H1 (cell line): ENCODE data around the gene MUC4. TPM values are rescaled to one million over a fixed set of nuclear protein-coding genes. Genes with fewer than 3 reads are reported as not detected.

Experiments used
- CTCF ChIA-PET: fragments of 300-600 bp; sonication (Branson Sonifier 250); formaldehyde crosslinking; loops from one replicate; lab custom pipeline; 2021; ENCODE audit not compliant: partially characterized antibody; lab: Charles Lee
- POLR2A ChIA-PET: fragments of 300-600 bp; sonication (Branson Sonifier 250); formaldehyde crosslinking; loops from one replicate; lab custom pipeline; 2021; ENCODE audit warnings: inconsistent platforms; ENCODE audit not compliant: partially characterized antibody; lab: Charles Lee
- DNase-seq, 2 experiments: peaks; one replicate each; pipeline versions ENCODE4 v3.0.0 to v3.0.0-alpha.2; 2010 to 2022; ENCODE audit warnings: low spot score in 2 of 2, low read depth in 1 of 2, mixed read lengths in 1 of 2
- FAIRE-seq: peaks from 2 replicates; lab custom pipeline; 2011; peaks lifted over from hg19 to GRCh38; lab: Jason Lieb, UNC
- H2AFZ ChIP-seq: 2 replicates; pipeline ENCODE4 v1.8.1; 2012; ENCODE audit warnings: low read length, inconsistent platforms
- H2AK5ac ChIP-seq: 2 replicates; pipeline ENCODE4 v1.6.1; 2013; ENCODE audit warnings: low read depth, low read length
- H2BK120ac ChIP-seq: replicated peaks from 2 replicates; pipeline ENCODE3; 2013; ENCODE audit warnings: low read depth, low read length, inconsistent platforms
- H2BK12ac ChIP-seq: 2 replicates; pipeline ENCODE4 v1.6.1; 2013; ENCODE audit warnings: low read depth, low read length
- H2BK15ac ChIP-seq: 2 replicates; pipeline ENCODE4 v1.6.1; 2013; ENCODE audit warnings: low read length
- H2BK20ac ChIP-seq: 2 replicates; pipeline ENCODE4 v1.6.1; 2013; ENCODE audit warnings: low read length
- H2BK5ac ChIP-seq: 2 replicates; pipeline ENCODE4 v1.6.1; 2013; ENCODE audit warnings: low read depth, low read length
- H3K14ac ChIP-seq: 2 replicates; pipeline ENCODE4 v1.6.1; 2013; ENCODE audit warnings: inconsistent platforms; ENCODE audit not compliant: insufficient read length
- H3K18ac ChIP-seq: 2 replicates; pipeline ENCODE4 v1.6.1; 2013; ENCODE audit warnings: low read length; ENCODE audit errors: extremely low read depth
- H3K23ac ChIP-seq: 2 replicates; pipeline ENCODE4 v1.6.1; 2013; ENCODE audit warnings: inconsistent platforms; ENCODE audit not compliant: insufficient read length
- H3K23me2 ChIP-seq: 2 replicates; pipeline ENCODE4 v1.6.1; 2013; ENCODE audit warnings: low read depth, low read length
- H3K27ac ChIP-seq: 2 replicates; pipeline ENCODE4 v1.6.1; 2011; ENCODE audit warnings: low read depth, low read length, inconsistent platforms
- H3K27me3 ChIP-seq, 4 experiments: replicated peaks in 1 of 4; 1 replicate in 1 of 4; 2 replicates in 3 of 4; pipeline versions ENCODE4 v1.6.1 to v1.8.1; 2011 to 2013; ENCODE audit warnings: low read length in 3 of 4, mild to moderate bottlenecking in 3 of 4, inconsistent platforms in 2 of 4, mixed read lengths in 2 of 4, moderate library complexity in 1 of 4; ENCODE audit not compliant: control insufficient read depth in 3 of 4, insufficient read depth in 3 of 4; ENCODE audit errors: extremely low read depth in 1 of 4
- H3K36me3 ChIP-seq, 4 experiments: 2 replicates each; pipeline versions ENCODE4 v1.6.1 to v1.8.1; 2011 to 2013; ENCODE audit warnings: mild to moderate bottlenecking in 4 of 4, low read length in 3 of 4, moderate library complexity in 2 of 4, control low read depth in 1 of 4, inconsistent platforms in 1 of 4; ENCODE audit not compliant: insufficient read depth in 4 of 4, control insufficient read depth in 2 of 4
- H3K4ac ChIP-seq: replicated peaks from 2 replicates; pipeline ENCODE3; 2013; ENCODE audit warnings: low read length, low read depth, mixed read lengths, inconsistent platforms; ENCODE audit not compliant: insufficient read length
- H3K4me1 ChIP-seq, 4 experiments: replicated peaks in 1 of 4; 1 replicate in 1 of 4; 2 replicates in 3 of 4; pipeline versions ENCODE4 v1.6.1 to v1.8.1; 2011 to 2013; ENCODE audit warnings: low read length in 3 of 4, inconsistent platforms in 2 of 4, mixed read lengths in 1 of 4; ENCODE audit not compliant: insufficient read depth in 4 of 4, control insufficient read depth in 3 of 4
- H3K4me2 ChIP-seq, 2 experiments: 2 replicates each; pipeline versions ENCODE4 v1.6.1 to v1.8.1; 2011 to 2013; ENCODE audit warnings: low read depth in 2 of 2, low read length in 2 of 2, control low read depth in 1 of 2, inconsistent platforms in 1 of 2, mild to moderate bottlenecking in 1 of 2; ENCODE audit not compliant: insufficient read depth in 1 of 2
- H3K4me3 ChIP-seq, 4 experiments: fragments of 200-600, 300-600 bp in 1 of 4; sonication (generic), shearing (Covaris generic), sonication (Bioruptor Twin) in 1 of 4; 2 replicates each; pipeline versions ENCODE4 v1.5.1 to v1.8.1; 2011 to 2016; ENCODE audit warnings: low read length in 4 of 4, low read depth in 3 of 4, control low read depth in 2 of 4, inconsistent platforms in 2 of 4, mild to moderate bottlenecking in 2 of 4, mixed read lengths in 1 of 4, moderate library complexity in 1 of 4; ENCODE audit not compliant: insufficient read depth in 2 of 4; ENCODE audit errors: extremely low read depth in 1 of 4
- H3K56ac ChIP-seq: replicated peaks from 2 replicates; pipeline ENCODE3; 2013; ENCODE audit warnings: low read depth, mild to moderate bottlenecking, mixed read lengths, low read length, inconsistent platforms; ENCODE audit not compliant: insufficient read length
- H3K79me1 ChIP-seq: 2 replicates; pipeline ENCODE4 v1.6.1; 2013; ENCODE audit warnings: low read depth, low read length, control low read depth
- H3K79me2 ChIP-seq, 2 experiments: 2 replicates each; pipeline versions ENCODE4 v1.6.1 to v1.8.1; 2012 to 2013; ENCODE audit warnings: low read length in 2 of 2, mild to moderate bottlenecking in 2 of 2, inconsistent platforms in 1 of 2; ENCODE audit not compliant: insufficient read depth in 2 of 2, control insufficient read depth in 1 of 2
- H3K9ac ChIP-seq, 4 experiments: replicated peaks in 1 of 4; 1 replicate in 1 of 4; 2 replicates in 3 of 4; pipeline versions ENCODE4 v1.6.1 to v1.8.1; 2011 to 2013; ENCODE audit warnings: low read depth in 3 of 4, low read length in 3 of 4, control low read depth in 2 of 4, mild to moderate bottlenecking in 2 of 4, moderate library complexity in 2 of 4, inconsistent platforms in 1 of 4; ENCODE audit errors: extremely low read depth in 1 of 4
- H3K9me3 ChIP-seq, 2 experiments: 2 replicates each; pipeline versions ENCODE4 v1.6.1 to v1.8.1; 2012 to 2013; ENCODE audit warnings: mild to moderate bottlenecking in 2 of 2, moderate library complexity in 2 of 2, control low read depth in 1 of 2, inconsistent platforms in 1 of 2, low read depth in 1 of 2, low read length in 1 of 2, mixed read lengths in 1 of 2; ENCODE audit not compliant: insufficient read depth in 2 of 2
- H4K20me1 ChIP-seq, 2 experiments: replicated peaks in 1 of 2; 2 replicates each; pipeline versions ENCODE3 to v1.8.1; 2011 to 2013; ENCODE audit warnings: inconsistent platforms in 2 of 2, low read length in 2 of 2, mild to moderate bottlenecking in 1 of 2; ENCODE audit not compliant: insufficient read depth in 2 of 2, control insufficient read depth in 1 of 2
- H4K5ac ChIP-seq: 2 replicates; pipeline ENCODE4 v1.6.1; 2013; ENCODE audit warnings: low read length, low read depth, mixed read lengths, inconsistent platforms; ENCODE audit not compliant: insufficient read length
- H4K8ac ChIP-seq: 2 replicates; pipeline ENCODE4 v1.8.0; 2013; ENCODE audit warnings: mild to moderate bottlenecking, moderate library complexity, low read length, inconsistent platforms; ENCODE audit not compliant: insufficient read depth; ENCODE audit errors: extremely low read depth
- H4K91ac ChIP-seq: replicated peaks from 2 replicates; pipeline ENCODE3; 2013; ENCODE audit warnings: low read length, mixed read lengths, inconsistent platforms; ENCODE audit not compliant: insufficient read length
- BACH1 ChIP-seq: IDR thresholded peaks from 2 replicates; pipeline ENCODE4 v1.6.1; 2012; ENCODE audit warnings: low read length, improper control_type of control experiment
- RAD21 ChIP-seq, 2 experiments: IDR thresholded peaks in 1 of 2; conservative IDR thresholded peaks in 1 of 2; 2 replicates each; pipeline ENCODE4 v1.6.1; 2011; ENCODE audit warnings: low read depth in 2 of 2, low read length in 2 of 2, improper control_type of control experiment in 1 of 2, inconsistent platforms in 1 of 2, mild to moderate bottlenecking in 1 of 2, moderate library complexity in 1 of 2
- TEAD4 ChIP-seq: IDR thresholded peaks from 2 replicates; pipeline ENCODE4 v1.6.1; 2012; ENCODE audit warnings: low read depth, low read length, inconsistent platforms, mixed read lengths
- WGBS, 2 experiments: shearing (Covaris generic) in 1 of 2; methylation state at CpG; one replicate each; pipeline versions ENCODE4 v1.1.6 to v1.1.7; 2013 to 2015; ENCODE audit warnings: low lambda C conversion rate in 2 of 2, mixed read lengths in 2 of 2, inconsistent platforms in 1 of 2, low coverage in 1 of 2, missing lambda C conversion rate in 1 of 2; ENCODE audit not compliant: insufficient replicate concordance in 2 of 2, insufficient coverage in 1 of 2, insufficient read length in 1 of 2; ENCODE audit errors: extremely low coverage in 1 of 2, missing lambda C conversion rate in 1 of 2; 5-methylcytosine and 5-hydroxymethylcytosine counted together
- polyA plus RNA-seq, 7 experiments: library from polyadenylated mRNA; depleted of rRNA in 3 of 7; stranded (reverse) in 5 of 7; unstranded in 2 of 7; fragments of >200 nt in 5 of 7; fragments of 200-250 nt in 2 of 7; gene quantifications; 1 replicate in 5 of 7; 2 replicates in 1 of 7; 4 replicates in 1 of 7; pipeline versions ENCODE4 v1.2.1 to v1.2.3, GENCODE V29; 2011 to 2013; ENCODE audit warnings: missing spikeins in 2 of 7, mixed read lengths in 2 of 7
- total RNA-seq: library from RNA; stranded (reverse); fragmentation: NEBNext Ultra II Directional; extraction: Animal tissue kit (Norgen Biotek cat#: 25700); gene quantifications from 2 replicates; pipeline ENCODE4 v1.2.1, GENCODE V29; 2021

The MUC4 gene
- total and polyA plus RNA-seq, 2 of the 8 experiments (the other 6 are each of a cell fraction or from before 2014, with no cell fraction given): 0.89 to 2.0 TPM

GRCh38 chr3:195796795-195797194 is 14.9 kb downstream of the MUC4 start:
- no peak overlapping the region for H2BK5ac ChIP-seq
- H2AK5ac ChIP-seq: no peak overlapping the region
- no peak overlapping the region for H3K4me2 ChIP-seq
- H3K79me1 ChIP-seq: no peaks in the 10 kb centered on the region
- H3K4me1 ChIP-seq: peaks cover 2 to 7% (median 6%) of the 10 kb centered on the region in 4 experiments
- no peak overlapping the region for H2BK15ac ChIP-seq
- H2BK12ac ChIP-seq: no peak overlapping the region
- H3K23me2 ChIP-seq: no peaks in the 10 kb centered on the region
- no peak for DNase-seq
- H3K27ac ChIP-seq: no peak overlapping the region
- H4K20me1 ChIP-seq: no peaks in the 10 kb centered on the region
- H4K8ac ChIP-seq: no peak overlapping the region
- no peak overlapping the region for H3K23ac ChIP-seq
- H3K18ac ChIP-seq: no peak overlapping the region
- no peak overlapping the region for H3K4ac ChIP-seq
- H2BK20ac ChIP-seq: no peak overlapping the region
- no peak overlapping the region for H4K91ac ChIP-seq
- H3K36me3 ChIP-seq: no peaks in the 10 kb centered on the region
- H3K14ac ChIP-seq: no peak overlapping the region
- CTCF ChIA-PET: interaction anchor here (6.6 kb wide), 1 partner anchor 54 kb away, joined by 39 read pairs; no protein-coding TSS in a partner anchor
- FAIRE-seq: no peak
- no peaks in the 10 kb centered on the region; a peak in 1 of 7 replicates for H3K27me3 ChIP-seq
- no peak overlapping the region for H3K9ac ChIP-seq
- WGBS, 2 experiments: 94% methylated on average over 11 of the region's 11 CpGs; no CpG with 5 or more reads in 1 of the 2 experiments
- no peak for TF ChIP-seq BACH1
- TF ChIP-seq TEAD4: no peak
- no peak for TF ChIP-seq RAD21 (IDR thresholded peaks at IDR 0.05 in 1 of 2, conservative IDR thresholded peaks at IDR 0.05 in 1 of 2; ENCODE audit: low read depth in 2 of 2, low read length in 2 of 2)
- H2AFZ ChIP-seq: no peak overlapping the region
- H3K79me2 ChIP-seq: no peaks in the 10 kb centered on the region
- POLR2A ChIA-PET: interaction anchor here (2.0 kb wide), 1 partner anchor 9 kb away, joined by 10 read pairs; no protein-coding TSS in a partner anchor
- H3K9me3 ChIP-seq: 0 out of 4 replicates have a peak, but pooled peaks cover 0 to 3% of the 10 kb centered on the region in 2 experiments
- H4K5ac ChIP-seq: no peak overlapping the region
- H2BK120ac ChIP-seq: no peak overlapping the region
- H3K4me3 ChIP-seq: no peak overlapping the region
- no peak overlapping the region for H3K56ac ChIP-seq
